Endothelial cell of umbilical vein (primary cell): ENCODE results near the gene CADPS. TPM values are rescaled to one million over a fixed set of nuclear protein-coding genes. Genes with fewer than 3 reads are reported as not detected.

Source experiments
- BruUV-seq: library from RNA; stranded (reverse); fragments of 400-500 nt; replicated peaks from 2 replicates; lab custom pipeline; 2021; lab: Mats Ljungman, UMichigan
- CTCF ChIA-PET: fragments of 300-600, 350-600 bp; sonication (Branson Sonifier 250); formaldehyde crosslinking; loops from one replicate; lab custom pipeline; 2021; ENCODE audit warnings: antibody characterized with exemption, inconsistent platforms; lab: Charles Lee
- POLR2A ChIA-PET: fragments of 300-600, 350-600 bp; sonication (Branson Sonifier 250); formaldehyde crosslinking; loops from one replicate; lab custom pipeline; 2021; ENCODE audit warnings: antibody characterized with exemption, inconsistent platforms; lab: Charles Lee
- DNase-seq: peaks from one replicate; pipeline ENCODE4 v3.0.0-alpha.2; 2011; ENCODE audit warnings: low read depth, low spot score
- FAIRE-seq: peaks from 2 replicates; lab custom pipeline; 2011; peaks lifted over from hg19 to GRCh38; lab: Jason Lieb, UNC
- H2AFZ ChIP-seq: 2 replicates; pipeline ENCODE4 v1.6.0; 2012; ENCODE audit warnings: low read depth, low read length, control low read depth, inconsistent platforms
- H3K27ac ChIP-seq: 2 replicates; pipeline ENCODE4 v1.5.1; 2011; ENCODE audit warnings: low read depth, mild to moderate bottlenecking, control low read depth, low read length, moderate library complexity; ENCODE audit not compliant: insufficient read depth
- H3K27me3 ChIP-seq, 2 experiments: 2 replicates each; pipeline versions ENCODE4 v1.6.0 to v1.6.1; 2011; ENCODE audit warnings: low read length in 2 of 2, mixed read lengths in 1 of 2; ENCODE audit not compliant: control insufficient read depth in 2 of 2, insufficient read depth in 2 of 2
- H3K36me3 ChIP-seq, 2 experiments: 2 replicates in 1 of 2; 3 replicates in 1 of 2; pipeline ENCODE4 v1.5.1; 2011; ENCODE audit warnings: low read length in 2 of 2, mild to moderate bottlenecking in 1 of 2, moderate library complexity in 1 of 2; ENCODE audit not compliant: control insufficient read depth in 2 of 2, insufficient read depth in 2 of 2; ENCODE audit errors: extremely low read depth in 1 of 2
- H3K4me1 ChIP-seq: 3 replicates; pipeline ENCODE4 v1.5.1; 2011; ENCODE audit warnings: mild to moderate bottlenecking, low read length; ENCODE audit not compliant: control insufficient read depth, insufficient read depth; ENCODE audit errors: extremely low read depth
- H3K4me2 ChIP-seq: 2 replicates; pipeline ENCODE4 v1.6.1; 2011; ENCODE audit warnings: low read length, control low read depth, mixed read lengths; ENCODE audit not compliant: insufficient read depth
- H3K4me3 ChIP-seq, 3 experiments: fragments of 200-600 bp in 1 of 3; sonication (generic), shearing (Covaris generic) in 1 of 3; replicated peaks in 1 of 3; 2 replicates each; pipeline ENCODE4 v1.5.1; 2011 to 2016; ENCODE audit warnings: control low read depth in 3 of 3, low read length in 3 of 3, mild to moderate bottlenecking in 2 of 3, inconsistent platforms in 1 of 3, low read depth in 1 of 3, moderate library complexity in 1 of 3; ENCODE audit not compliant: insufficient read depth in 1 of 3
- H3K79me2 ChIP-seq: 2 replicates; pipeline ENCODE4 v1.6.0; 2012; ENCODE audit warnings: low read length, inconsistent platforms; ENCODE audit not compliant: control insufficient read depth, insufficient read depth
- H3K9ac ChIP-seq: replicated peaks from 2 replicates; pipeline ENCODE3; 2011; ENCODE audit warnings: low read length, control low read depth; ENCODE audit not compliant: insufficient read depth; ENCODE audit errors: extremely low read depth
- H3K9me1 ChIP-seq: replicated peaks from 3 replicates; pipeline ENCODE4 v1.6.0; 2011; ENCODE audit warnings: mild to moderate bottlenecking, low read length; ENCODE audit not compliant: control insufficient read depth, insufficient read depth; ENCODE audit errors: extremely low read depth
- H3K9me3 ChIP-seq: replicated peaks from 2 replicates; pipeline ENCODE4 v1.5.1; 2012; ENCODE audit warnings: low read length, inconsistent platforms; ENCODE audit not compliant: control insufficient read depth, insufficient read depth
- H4K20me1 ChIP-seq: replicated peaks from 2 replicates; pipeline ENCODE3; 2011; ENCODE audit warnings: mild to moderate bottlenecking, low read length; ENCODE audit not compliant: control insufficient read depth, insufficient read depth; ENCODE audit errors: extremely low read depth
- EZH2 ChIP-seq: IDR thresholded peaks from 2 replicates; pipeline ENCODE4 v1.6.1; 2012; ENCODE audit warnings: borderline replicate concordance, low read depth, mild to moderate bottlenecking, moderate library complexity, low read length, inconsistent platforms; ENCODE audit not compliant: severe bottlenecking
- FOS ChIP-seq: IDR thresholded peaks from 2 replicates; pipeline ENCODE4 v1.6.1; 2011; ENCODE audit warnings: mild to moderate bottlenecking, low read length, moderate library complexity, borderline replicate concordance; ENCODE audit not compliant: insufficient read depth
- GATA2 ChIP-seq: IDR thresholded peaks from 2 replicates; pipeline ENCODE4 v1.7.0; 2011; ENCODE audit warnings: low read depth, mild to moderate bottlenecking, moderate library complexity, mixed read lengths, low read length; ENCODE audit not compliant: insufficient read length, insufficient read depth
- JUN ChIP-seq: IDR thresholded peaks from 2 replicates; pipeline ENCODE4 v1.6.1; 2011; ENCODE audit warnings: borderline replicate concordance, low read depth; ENCODE audit not compliant: insufficient read length, insufficient read depth
- MAX ChIP-seq: IDR thresholded peaks from 2 replicates; pipeline ENCODE4 v1.6.1; 2011; ENCODE audit not compliant: insufficient read depth, insufficient read length
- MYC ChIP-seq: IDR thresholded peaks from one replicate; pipeline ENCODE4 v1.6.1; 2011; ENCODE audit warnings: mild to moderate bottlenecking, low read depth, low read length
- POLR2A ChIP-seq: IDR thresholded peaks from 2 replicates; pipeline ENCODE4 v1.6.1; 2012; ENCODE audit warnings: low read depth, mild to moderate bottlenecking, control low read depth, low read length
- POLR2AphosphoS5 ChIP-seq: IDR thresholded peaks from 2 replicates; pipeline ENCODE4 v1.6.1; 2012; ENCODE audit warnings: low read depth, mild to moderate bottlenecking, control low read depth, low read length, moderate library complexity; ENCODE audit not compliant: insufficient read depth
- dilution Hi-C: fragments of 300-500 bp; cut with MboI; formaldehyde crosslinking; loops from one replicate; pipeline ENCODE4 v1.15.0; 2019; ENCODE audit warnings: low sequenced_read_pairs; ENCODE audit not compliant: extremely low pct_ligation_motif_present
- intact Hi-C: fragments of 100-400 bp; cut with micrococcal nuclease; formaldehyde crosslinking; loops from one replicate; pipeline ENCODE4 v1.10.0; 2022
- polyA plus RNA-seq, 4 experiments: library from polyadenylated mRNA; depleted of rRNA in 3 of 4; stranded (reverse) in 3 of 4; unstranded in 1 of 4; fragments of >200 nt; gene quantifications; 2 replicates each; pipeline versions ENCODE4 v1.2.1 to v1.2.3, GENCODE V29; 2011 to 2012; ENCODE audit warnings: missing spikeins in 1 of 4
- total RNA-seq: library from RNA; stranded (reverse); gene quantifications from 2 replicates; pipeline ENCODE4 v1.2.3, GENCODE V29; 2021
- TF ChIP-seq, protein P1 (sequence below), 2 donors: IDR thresholded peaks; 1 replicate in 1 of 2; 2 replicates in 1 of 2; pipeline ENCODE4 v1.5.1; 2011; ENCODE audit warnings: low read length in 2 of 2, mild to moderate bottlenecking in 2 of 2, moderate library complexity in 2 of 2, control low read depth in 1 of 2, inconsistent platforms in 1 of 2, low read depth in 1 of 2; ENCODE audit not compliant: insufficient read depth in 1 of 2; ENCODE audit errors: extremely low read depth in 1 of 2

CADPS gene
- total and polyA plus RNA-seq, 2 donors (not counting 3 experiments of a cell fraction or from before 2014, with no cell fraction given) = not detected

GRCh38 chr3:62655056-62655690 is 220.0 kb downstream of the CADPS start:
- BruUV-seq = no TSS peak

More at GRCh38 chr3:62655056-62655690, 220.0 kb downstream of the CADPS start:
- intact Hi-C loops = no loop called here
- no peaks in the 10 kb centered on the region for H3K36me3 ChIP-seq
- no peak for DNase-seq
- no peak overlapping the region for H3K9ac ChIP-seq
- no peaks in the 10 kb centered on the region for H3K79me2 ChIP-seq
- dilution Hi-C loops = no loop called here
- ChIA-PET POLR2A (no interaction called here), CTCF (no interaction called here)
- no peak overlapping the region for H3K4me3 ChIP-seq
- H3K9me1 ChIP-seq = no peaks in the 10 kb centered on the region
- FAIRE-seq = no peak
- no peak overlapping the region for H3K27ac ChIP-seq
- no peak for TF ChIP-seq POLR2AphosphoS5
- no peak for TF ChIP-seq POLR2A
- no peak for TF ChIP-seq JUN
- TF ChIP-seq, protein P1, sequence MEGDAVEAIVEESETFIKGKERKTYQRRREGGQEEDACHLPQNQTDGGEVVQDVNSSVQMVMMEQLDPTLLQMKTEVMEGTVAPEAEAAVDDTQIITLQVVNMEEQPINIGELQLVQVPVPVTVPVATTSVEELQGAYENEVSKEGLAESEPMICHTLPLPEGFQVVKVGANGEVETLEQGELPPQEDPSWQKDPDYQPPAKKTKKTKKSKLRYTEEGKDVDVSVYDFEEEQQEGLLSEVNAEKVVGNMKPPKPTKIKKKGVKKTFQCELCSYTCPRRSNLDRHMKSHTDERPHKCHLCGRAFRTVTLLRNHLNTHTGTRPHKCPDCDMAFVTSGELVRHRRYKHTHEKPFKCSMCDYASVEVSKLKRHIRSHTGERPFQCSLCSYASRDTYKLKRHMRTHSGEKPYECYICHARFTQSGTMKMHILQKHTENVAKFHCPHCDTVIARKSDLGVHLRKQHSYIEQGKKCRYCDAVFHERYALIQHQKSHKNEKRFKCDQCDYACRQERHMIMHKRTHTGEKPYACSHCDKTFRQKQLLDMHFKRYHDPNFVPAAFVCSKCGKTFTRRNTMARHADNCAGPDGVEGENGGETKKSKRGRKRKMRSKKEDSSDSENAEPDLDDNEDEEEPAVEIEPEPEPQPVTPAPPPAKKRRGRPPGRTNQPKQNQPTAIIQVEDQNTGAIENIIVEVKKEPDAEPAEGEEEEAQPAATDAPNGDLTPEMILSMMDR (IDR thresholded peaks at IDR 0.05; ENCODE audit: extremely low read depth in 1 of 2, insufficient read depth in 1 of 2, low read depth in 1 of 2, low read length in 2 of 2) = no peak
- no peak for TF ChIP-seq MAX
- TF ChIP-seq MYC = no peak
- no peak for TF ChIP-seq FOS
- no peak for TF ChIP-seq EZH2
- no peak for TF ChIP-seq GATA2
- no peaks in the 10 kb centered on the region for H3K9me3 ChIP-seq
- H3K4me2 ChIP-seq = no peak overlapping the region
- H3K4me1 ChIP-seq = no peaks in the 10 kb centered on the region
- H3K27me3 ChIP-seq = peaks cover 2 to 4% of the 10 kb centered on the region in 2 experiments
- H2AFZ ChIP-seq = no peak overlapping the region
- no peaks in the 10 kb centered on the region for H4K20me1 ChIP-seq
